ENCODE data around the gene C17orf78. TPM values are rescaled to one million over a fixed set of nuclear protein-coding genes. Genes with fewer than 3 reads are reported as not detected.

The C17orf78 gene
- total RNA-seq (not detected), polyA plus RNA-seq (under 1 TPM in 1 of 3 donors, not detected in 2; 0.06 TPM)
- long read RNA-seq, donor 1 = 0 reads
- long read RNA-seq, donor 2 = 0 reads

DNA sequence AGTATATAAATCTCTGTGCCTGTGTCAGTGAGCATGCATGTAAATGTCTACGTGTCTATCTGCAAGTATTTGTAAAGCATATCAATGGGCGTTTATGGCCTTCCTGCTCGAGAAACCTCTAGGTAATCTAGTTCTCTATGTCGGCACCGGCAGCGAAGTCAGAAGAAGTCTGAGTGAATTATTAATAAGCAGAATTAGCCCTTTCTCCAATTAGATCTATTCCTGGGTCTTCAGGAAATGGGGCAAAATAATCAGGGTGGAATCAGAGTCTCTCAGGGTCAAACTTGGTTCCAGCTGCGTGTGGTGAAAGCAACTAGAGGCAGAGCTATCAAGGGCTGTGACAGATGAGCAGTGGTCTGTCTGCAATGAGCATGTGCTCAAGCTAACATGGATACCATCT is at the start of gene C17orf78:
Gene C17orf78, plus strand, starts transcription at position 280 of the 400 bp plus-strand sequence. Its CDS starts 108 bp downstream, at position 388.
- 91 to 93% (median 91%) methylated on average over 7 of the region's 7 CpGs for WGBS, 3 donors
- no peak for DNase-seq
- intact Hi-C loops (cut with DNase I) = no loop called here
- H3K4me3 ChIP-seq = no peak within 1 kb of the TSS
- H3K36me3 ChIP-seq (ENCODE audit: insufficient read depth in 1 of 2, low read depth in 1 of 2) = no peaks in the 10 kb centered on the region
- no peak for ATAC-seq
- H3K27ac ChIP-seq = no peak within 1 kb of the TSS
- no peak for TF ChIP-seq CTCF (IDR thresholded peaks at IDR 0.05)
- no peaks in the 10 kb centered on the region for H3K27me3 ChIP-seq (ENCODE audit: insufficient read depth in 3 of 3, low read length in 2 of 3)
- no peaks in the 10 kb centered on the region for H3K4me1 ChIP-seq
- no peaks in the 10 kb centered on the region for H3K9me3 ChIP-seq

DNA sequence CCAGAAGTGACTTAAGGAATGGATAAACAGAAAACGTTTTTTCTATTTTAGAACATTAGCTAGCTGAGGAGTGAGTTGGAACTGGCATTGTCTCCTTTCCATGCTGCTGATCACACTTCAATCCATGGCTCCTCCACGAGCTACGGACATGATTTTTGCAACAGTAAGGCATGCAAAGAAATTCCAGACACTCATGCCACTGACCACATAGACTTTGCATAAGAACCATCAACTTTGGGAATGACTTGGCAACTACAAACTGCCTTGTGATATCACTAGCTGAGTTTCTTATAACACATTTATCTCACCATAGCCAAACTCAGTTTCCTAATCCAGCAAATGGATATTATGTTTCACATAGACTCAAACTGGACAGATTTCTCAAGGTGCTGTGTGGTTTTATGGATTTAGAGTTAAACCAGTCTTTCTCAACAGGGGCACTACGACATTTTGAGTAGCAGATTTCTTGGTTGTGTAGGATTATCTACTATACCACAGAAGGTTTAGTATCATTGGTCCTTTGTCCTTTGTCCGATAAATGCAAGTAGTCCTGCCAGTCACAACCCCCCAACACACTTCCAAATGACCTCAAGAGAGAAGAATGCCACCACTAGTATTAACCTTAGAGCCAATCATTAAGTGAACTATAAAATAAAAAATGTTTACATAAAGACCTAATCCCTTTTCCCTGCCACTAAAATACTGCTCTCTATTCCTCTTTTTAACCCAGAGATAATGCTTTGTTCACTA is 48.3 kb upstream of the C17orf78 start:
- Histone ChIP-seq H3K36me3 (ENCODE audit: insufficient read depth in 1 of 2, low read depth in 1 of 2) (peaks cover 0 to 21% of the 10 kb centered on the region in 2 donors), H3K9me3 (no peaks in the 10 kb centered on the region), H3K4me3 (no peak overlapping the region), H3K4me1 (peaks cover 13% of the 10 kb centered on the region), H3K27me3 (ENCODE audit: insufficient read depth in 3 of 3, low read length in 2 of 3) (no peaks in the 10 kb centered on the region), H3K27ac (peak overlapping the region; percentile 73)
- DNase-seq (no peak), ATAC-seq (peak; percentile 94 to 95 (median 95))
- intact Hi-C loops (cut with DNase I) = loop anchor here in 1 of 2 donors (5.0 kb wide), 1 partner anchor 185 kb away; no protein-coding TSS in a partner anchor
- WGBS, 3 donors = 38 to 55% (median 42%) methylated on average over 5 of the region's 5 CpGs
- TF ChIP-seq CTCF (IDR thresholded peaks at IDR 0.05) = no peak

DNA sequence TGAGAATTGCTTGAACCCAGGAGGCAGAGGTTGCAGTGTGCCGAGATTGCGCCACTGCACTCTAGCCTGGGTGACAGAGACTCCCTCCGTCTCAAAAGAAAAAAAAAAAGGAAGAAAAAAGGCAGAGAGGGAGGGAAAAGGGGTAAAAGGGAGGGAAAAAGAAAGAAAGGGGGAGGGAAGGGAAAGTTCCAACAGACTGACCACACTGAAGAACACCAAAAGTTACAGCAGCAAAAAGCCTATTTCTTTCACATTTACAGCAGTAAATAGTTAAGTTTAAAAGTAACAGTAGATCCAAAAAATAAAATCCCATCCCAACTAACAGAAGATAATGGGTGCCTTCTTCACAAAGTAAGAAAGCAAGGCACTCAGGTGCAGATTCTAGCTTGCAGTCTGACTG is 36.9 kb upstream of the C17orf78 start:
- no peaks in the 10 kb centered on the region for H3K27me3 ChIP-seq (ENCODE audit: insufficient read depth in 3 of 3, low read length in 2 of 3)
- TF ChIP-seq CTCF (IDR thresholded peaks at IDR 0.05) = no peak
- intact Hi-C loops (cut with DNase I) = no loop called here
- H3K4me1 ChIP-seq = no peaks in the 10 kb centered on the region
- no peak overlapping the region for H3K27ac ChIP-seq
- ATAC-seq (no peak), DNase-seq (no peak)
- H3K36me3 ChIP-seq (ENCODE audit: insufficient read depth in 1 of 2, low read depth in 1 of 2) = peaks cover 0 to 15% of the 10 kb centered on the region in 2 donors
- no peaks in the 10 kb centered on the region for H3K9me3 ChIP-seq
- WGBS, 3 donors = 91 to 94% (median 93%) methylated on average over 3 of the region's 3 CpGs
- no peak overlapping the region for H3K4me3 ChIP-seq

- Histone ChIP-seq H3K27me3 (ENCODE audit: insufficient read depth in 3 of 3, low read length in 2 of 3) (no peaks in the 10 kb centered on the region), H3K27ac (no peak overlapping the region), H3K9me3 (no peaks in the 10 kb centered on the region), H3K4me1 (no peaks in the 10 kb centered on the region), H3K4me3 (no peak overlapping the region), H3K36me3 (ENCODE audit: insufficient read depth in 1 of 2, low read depth in 1 of 2) (peaks cover 0 to 15% of the 10 kb centered on the region in 2 donors)
- TF ChIP-seq CTCF (IDR thresholded peaks at IDR 0.05) = no peak
- DNase-seq (no peak), ATAC-seq (no peak)
- WGBS, 3 donors = 56 to 73% (median 58%) methylated on average over 3 of the region's 3 CpGs
- intact Hi-C loops (cut with DNase I) = no loop called here
These were observed 36.5 kb upstream of the C17orf78 start for GRCh38 chr17:37339321-37339720.
